Right lobe of liver (tissue), 4 donors: Measurements from ENCODE around the gene CCM2L.

ENCODE experiments used
- POLR2A ChIP-seq: fragments of 450-650 bp; IDR thresholded peaks from one replicate; pipeline ENCODE4 v1.6.1; 2017; ENCODE audit warnings: antibody characterized with exemption, mild to moderate bottlenecking
- TF ChIP-seq, protein P1 (sequence below), 4 donors: fragments of 200-600 bp in 3 of 4; fragments of 450-650 bp in 1 of 4; IDR thresholded peaks; one replicate each; pipeline versions ENCODE4 v1.5.1 to v1.8.0; 2016 to 2022; ENCODE audit warnings: antibody characterized with exemption in 4 of 4, mild to moderate bottlenecking in 2 of 4
- donor health status: DM: no; HTN: no; CAD: no.
- donor health status: DM: no; HTN: no; CAD: no.
- donor health status: DM: no; HTN: yes; CAD: no.

DNA sequence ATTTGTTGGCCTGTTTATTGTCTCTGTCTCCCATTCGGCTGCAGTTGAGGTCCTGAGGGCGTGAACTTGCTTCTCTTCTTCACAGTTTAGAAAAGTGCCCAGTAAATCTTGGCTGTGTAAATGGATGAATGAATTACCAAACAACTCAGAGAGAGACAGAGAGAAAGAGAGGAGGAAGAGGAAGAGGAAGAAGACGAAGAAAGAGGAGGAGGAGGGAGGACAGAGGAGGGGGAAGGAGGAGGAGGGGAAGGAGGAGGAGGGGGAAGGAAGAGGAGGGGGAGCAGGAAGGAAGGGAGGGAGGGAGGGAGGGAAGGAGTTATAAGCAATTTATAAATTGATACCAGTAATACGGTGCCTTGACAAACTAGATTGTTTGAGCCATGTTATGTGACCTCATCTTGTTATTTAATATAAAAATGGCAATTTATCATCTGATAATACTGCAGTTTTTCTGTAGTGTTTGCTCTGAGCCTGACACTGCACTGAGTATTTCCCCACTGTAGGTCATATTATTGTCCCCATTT lies 60.5 kb downstream of the CCM2L start:
- TF ChIP-seq, protein P1, sequence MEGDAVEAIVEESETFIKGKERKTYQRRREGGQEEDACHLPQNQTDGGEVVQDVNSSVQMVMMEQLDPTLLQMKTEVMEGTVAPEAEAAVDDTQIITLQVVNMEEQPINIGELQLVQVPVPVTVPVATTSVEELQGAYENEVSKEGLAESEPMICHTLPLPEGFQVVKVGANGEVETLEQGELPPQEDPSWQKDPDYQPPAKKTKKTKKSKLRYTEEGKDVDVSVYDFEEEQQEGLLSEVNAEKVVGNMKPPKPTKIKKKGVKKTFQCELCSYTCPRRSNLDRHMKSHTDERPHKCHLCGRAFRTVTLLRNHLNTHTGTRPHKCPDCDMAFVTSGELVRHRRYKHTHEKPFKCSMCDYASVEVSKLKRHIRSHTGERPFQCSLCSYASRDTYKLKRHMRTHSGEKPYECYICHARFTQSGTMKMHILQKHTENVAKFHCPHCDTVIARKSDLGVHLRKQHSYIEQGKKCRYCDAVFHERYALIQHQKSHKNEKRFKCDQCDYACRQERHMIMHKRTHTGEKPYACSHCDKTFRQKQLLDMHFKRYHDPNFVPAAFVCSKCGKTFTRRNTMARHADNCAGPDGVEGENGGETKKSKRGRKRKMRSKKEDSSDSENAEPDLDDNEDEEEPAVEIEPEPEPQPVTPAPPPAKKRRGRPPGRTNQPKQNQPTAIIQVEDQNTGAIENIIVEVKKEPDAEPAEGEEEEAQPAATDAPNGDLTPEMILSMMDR (IDR thresholded peaks at IDR 0.05): no peak
- TF ChIP-seq POLR2A: no peak
